GM21367 (cell line): ENCODE results near the gene GABBR1.
"Not testable (repeated sequence)": the region's sequence is repeated elsewhere in the genome, so short reads cannot be mapped to it uniquely, and the experiment has no call there.

Experiments
- ATAC-seq: cut with Tn5 transposase; IDR thresholded peaks from one replicate; pipeline ENCODE4 v1.9.1; 2021; ENCODE audit not compliant: unreplicated experiment

Gene GABBR1

DNA sequence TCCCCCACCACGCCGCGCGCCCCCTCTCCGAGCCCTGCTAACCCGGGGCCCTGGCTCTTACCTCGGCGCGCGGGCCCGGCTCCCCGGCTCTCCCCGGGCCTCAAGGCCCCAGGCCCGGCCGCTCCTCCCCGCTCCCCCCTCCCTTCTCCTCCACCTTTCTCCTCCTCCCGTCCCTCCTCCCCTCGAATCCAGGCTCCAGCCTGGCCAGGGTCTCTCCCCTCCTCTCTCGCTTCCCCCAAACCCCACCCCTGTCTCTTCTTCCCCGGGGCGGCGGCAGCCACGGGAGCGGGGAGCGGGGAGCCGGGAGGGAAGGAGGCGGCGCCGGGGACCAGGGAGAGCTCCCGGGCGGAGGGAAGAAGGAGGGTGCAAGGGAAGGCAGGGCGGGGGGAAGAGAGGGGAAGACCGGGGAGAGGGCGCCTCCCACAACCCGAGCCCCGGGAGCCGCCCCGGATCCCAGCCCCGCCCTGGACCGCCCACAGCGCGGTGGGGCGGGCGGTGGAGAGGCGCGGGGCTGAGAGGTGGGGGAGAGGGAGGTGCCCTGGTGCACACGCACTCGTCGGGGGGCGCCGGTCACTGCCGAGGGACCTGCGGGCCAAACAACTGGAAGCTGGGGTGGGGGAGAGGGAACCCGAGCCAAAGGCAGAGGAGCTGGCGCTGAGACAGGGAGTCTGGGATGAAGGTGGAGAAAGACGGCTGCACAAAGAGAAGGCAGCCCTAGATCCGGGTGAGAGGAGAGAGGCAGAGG is at the start of gene GABBR1:
GABBR1 (minus strand) TSS at position 395 of the 745 bp plus-strand sequence. CDS start 798 bp downstream, outside the sequence.
- ATAC-seq = peak; percentile 61

DNA sequence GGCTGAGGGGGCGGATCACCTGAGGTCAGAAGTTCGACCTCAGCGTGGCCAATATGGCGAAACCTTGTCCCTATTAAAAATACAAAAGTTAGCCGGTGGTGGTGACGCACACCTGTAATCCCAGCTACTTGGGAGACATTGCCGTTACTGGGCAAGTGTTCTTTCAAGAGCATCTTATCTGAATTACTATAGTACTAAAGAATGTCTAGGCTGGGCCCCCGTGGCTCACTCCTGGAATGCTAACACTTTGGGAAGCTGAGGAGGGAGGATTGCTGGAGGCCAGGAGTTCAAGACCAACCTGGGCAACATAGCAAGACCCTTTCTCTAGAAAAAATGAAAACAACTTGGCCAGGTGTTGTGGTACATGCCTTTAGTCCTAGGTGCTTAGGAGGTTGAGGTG is 48.8 kb upstream of the GABBR1 start:
- no peak for ATAC-seq

- no peak for ATAC-seq
These were observed 47.9 kb upstream of the GABBR1 start, which contains the start of gene ZFP57 for GRCh38 chr6:29680904-29681303. ZFP57 (minus strand) TSS chr6:29681152; CDS start chr6:29677003, 4,149 bp downstream.

GRCh38 chr6:29680416-29680815 is 47.4 kb upstream of the GABBR1 start:
- ATAC-seq = no peak

DNA sequence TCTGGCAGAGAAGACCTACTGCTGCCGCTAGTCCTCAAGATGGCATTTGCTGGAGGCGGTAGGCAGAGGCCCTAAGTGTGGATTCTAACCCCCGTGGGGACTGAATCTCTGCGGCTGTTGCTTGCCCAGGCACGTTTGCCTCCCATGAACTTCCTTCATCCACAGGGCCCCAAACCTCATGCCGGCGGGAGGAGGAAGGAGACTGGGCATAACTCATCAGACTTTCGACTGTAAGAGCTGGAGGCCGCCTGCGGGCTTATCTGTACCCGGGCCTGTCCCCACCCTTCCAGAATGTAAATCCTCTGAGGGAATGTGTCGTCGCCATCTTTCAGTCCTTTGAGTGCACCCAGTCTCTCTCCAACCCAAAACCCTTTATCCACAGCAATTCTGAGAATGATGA is 47.0 kb upstream of the GABBR1 start:
- no peak for ATAC-seq

- no peak for ATAC-seq
These were observed 45.1 kb upstream of the GABBR1 start for GRCh38 chr6:29678114-29678513.

DNA sequence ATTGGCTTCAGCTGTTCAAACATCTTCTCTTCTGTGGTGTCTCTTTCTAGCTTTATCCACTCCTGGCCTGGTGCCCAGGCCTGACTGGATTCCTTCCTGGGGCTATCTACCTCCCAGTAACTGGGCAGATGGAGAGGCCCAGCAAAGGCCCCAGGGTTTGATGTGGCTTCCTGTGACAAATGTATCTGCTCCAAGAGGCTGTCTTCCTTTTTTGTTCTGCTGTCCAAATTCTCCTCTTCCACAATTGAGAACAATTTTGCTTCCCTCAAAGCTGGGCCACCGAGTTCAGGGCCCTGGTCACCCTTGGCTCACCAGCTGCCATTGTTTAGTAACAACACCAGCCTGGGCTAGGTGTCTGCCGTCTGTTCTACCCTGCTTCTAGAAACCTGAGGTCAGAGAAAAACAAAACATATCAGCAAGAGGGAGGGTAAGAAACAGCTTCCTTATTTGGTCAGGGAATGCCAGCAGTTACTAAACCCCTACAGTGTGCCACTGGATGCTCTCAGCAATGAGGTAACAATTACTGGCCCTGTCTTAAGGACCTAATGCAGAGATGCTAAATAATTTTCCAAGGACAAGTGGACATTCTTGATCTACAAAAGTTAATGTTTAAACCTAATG is 44.1 kb upstream of the GABBR1 start:
- ATAC-seq = no peak

GRCh38 chr6:29675561-29675960 is 42.6 kb upstream of the GABBR1 start:
- no peak for ATAC-seq

DNA sequence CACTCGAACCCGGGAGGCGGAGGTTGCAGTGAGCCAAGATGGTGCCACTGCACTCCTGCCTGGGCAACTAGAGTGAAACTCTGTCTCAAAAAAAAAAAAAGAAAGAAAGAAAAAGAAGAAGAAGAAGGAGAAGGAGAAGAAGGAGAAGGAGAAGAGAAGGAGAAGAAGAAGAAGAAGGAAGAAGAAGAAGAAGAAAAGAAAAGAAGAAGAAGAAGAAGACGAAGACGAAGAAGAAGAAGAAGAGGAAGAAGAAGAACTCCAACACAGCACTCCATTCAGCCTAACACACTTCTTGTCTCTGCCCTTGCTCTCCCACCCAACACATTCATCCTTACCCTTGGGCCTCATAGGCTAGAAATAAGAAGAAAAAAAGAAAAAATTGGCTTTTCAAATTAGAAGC is 41.0 kb upstream of the GABBR1 start:
- no peak for ATAC-seq

DNA sequence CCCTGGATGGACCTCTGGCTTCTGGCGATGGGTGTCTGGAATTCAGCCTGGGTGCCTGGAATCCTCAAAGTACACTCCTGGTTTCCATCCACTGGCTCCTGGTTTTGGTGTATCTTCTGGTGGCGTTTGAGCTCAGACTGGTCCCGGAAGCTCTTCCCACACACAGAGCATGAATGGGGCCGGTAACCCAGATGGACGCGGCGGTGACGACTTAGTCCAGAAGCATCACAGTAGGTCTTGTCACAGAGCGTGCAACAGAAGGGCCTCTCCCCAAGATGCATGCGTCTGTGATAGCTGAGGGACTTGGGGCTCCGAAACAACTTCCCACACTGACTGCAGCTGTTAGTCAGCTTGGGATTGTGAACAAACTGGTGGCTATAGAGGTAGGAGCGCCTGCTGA is 40.2 kb upstream of the GABBR1 start:
- ATAC-seq = no peak

GRCh38 chr6:29672116-29672515 is 39.1 kb upstream of the GABBR1 start:
- ATAC-seq = not testable (repeated sequence)

- no peak for ATAC-seq
These were observed 38.0 kb upstream of the GABBR1 start for GRCh38 chr6:29671026-29671425.

DNA sequence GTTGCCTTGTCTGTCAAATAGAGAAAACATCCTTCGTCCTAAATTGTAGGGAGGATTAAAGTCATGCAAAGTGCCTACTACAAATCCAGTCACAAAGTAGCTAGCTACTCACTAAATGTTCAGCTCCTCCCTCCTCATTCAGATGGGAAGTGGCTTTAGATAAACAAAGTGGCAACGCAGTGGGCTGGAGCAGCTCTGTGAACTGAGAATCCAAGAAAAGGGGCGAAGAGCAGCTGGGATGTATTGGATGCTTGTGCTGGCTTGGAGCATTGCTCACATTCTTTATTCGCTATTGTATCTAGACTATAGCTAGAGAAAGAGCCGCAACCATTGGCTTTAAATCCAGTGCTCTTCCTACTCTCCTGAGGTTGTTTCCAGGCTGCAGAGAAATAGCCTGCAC is 34.2 kb upstream of the GABBR1 start:
- no peak for ATAC-seq

- ATAC-seq = no peak
These were observed 33.8 kb upstream of the GABBR1 start for GRCh38 chr6:29666826-29667130.

DNA sequence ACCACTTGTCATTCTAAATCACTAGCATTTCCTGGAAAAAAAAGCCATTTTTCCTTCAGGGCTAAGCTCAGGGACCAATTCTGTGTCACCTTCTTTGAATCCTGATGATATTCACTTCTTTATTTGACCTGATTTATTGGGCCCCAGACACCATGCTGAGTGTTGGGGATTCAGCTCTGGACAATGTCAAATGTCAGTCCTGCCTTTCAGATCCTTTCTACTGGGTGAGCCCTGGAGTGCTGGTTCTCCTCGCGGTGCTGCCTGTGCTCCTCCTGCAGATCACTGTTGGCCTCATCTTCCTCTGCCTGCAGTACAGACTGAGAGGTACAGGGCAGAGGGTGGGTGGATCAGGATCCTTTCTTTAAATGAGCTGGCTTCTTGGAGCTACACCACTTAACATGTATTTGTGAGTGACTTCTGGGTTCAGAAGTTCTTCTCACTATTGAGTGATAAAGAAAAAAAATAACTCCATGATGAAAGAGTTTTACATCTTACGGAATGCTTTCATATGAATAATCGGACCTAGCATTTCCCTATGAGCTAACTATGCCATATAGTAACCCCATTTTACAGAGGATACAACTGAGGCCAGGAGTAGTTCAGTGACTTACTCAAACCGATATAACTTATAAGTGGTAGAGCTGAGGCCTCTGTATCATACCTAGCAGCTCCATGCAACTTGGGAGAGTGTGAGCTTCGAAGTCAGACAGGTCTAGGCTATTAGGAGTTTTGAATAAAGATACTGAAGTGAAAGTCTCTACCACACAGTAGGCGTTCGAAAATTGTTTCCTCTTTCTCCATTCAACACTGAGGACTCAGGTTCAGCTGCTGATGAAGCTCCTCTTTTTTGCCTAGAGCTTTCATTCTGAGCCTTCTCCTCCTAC is 33.2 kb upstream of the GABBR1 start:
- ATAC-seq = no peak

DNA sequence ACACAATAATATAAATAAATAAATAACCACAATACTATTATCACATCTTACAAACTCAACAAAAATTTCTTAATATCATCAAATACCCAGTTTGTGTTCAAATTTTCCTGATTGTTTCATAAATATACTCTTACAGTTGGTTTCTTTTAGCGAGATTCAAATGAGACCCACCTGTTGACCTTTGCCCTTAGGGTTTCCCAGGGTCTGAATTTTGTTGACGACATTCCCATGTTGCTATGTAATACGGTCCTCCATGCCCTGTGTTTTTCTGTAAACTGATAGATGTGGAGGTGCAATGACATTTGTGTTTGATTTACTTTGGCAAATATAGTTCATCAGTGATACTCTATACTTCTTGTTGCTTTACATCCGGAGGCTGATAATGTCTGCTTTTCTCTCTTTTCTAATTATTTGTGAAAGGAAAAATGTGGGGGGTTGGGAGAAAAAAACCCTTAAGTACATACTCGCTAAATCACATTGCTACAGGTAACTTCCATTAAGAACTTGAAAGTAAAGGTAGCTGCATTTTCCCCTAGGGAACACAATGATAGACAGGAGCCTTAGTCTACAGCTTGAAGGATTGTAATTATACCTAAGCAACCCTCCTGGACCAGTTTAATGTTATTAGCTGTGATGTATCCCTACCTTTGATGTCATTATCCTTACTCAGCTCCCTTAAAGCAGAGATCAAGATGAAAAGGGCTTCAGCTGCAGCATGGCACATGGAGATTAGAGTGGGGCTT is 30.5 kb upstream of the GABBR1 start:
- no peak for ATAC-seq

GRCh38 chr6:29661502-29662141 is 28.6 kb upstream of the GABBR1 start:
- not testable (repeated sequence) for ATAC-seq

DNA sequence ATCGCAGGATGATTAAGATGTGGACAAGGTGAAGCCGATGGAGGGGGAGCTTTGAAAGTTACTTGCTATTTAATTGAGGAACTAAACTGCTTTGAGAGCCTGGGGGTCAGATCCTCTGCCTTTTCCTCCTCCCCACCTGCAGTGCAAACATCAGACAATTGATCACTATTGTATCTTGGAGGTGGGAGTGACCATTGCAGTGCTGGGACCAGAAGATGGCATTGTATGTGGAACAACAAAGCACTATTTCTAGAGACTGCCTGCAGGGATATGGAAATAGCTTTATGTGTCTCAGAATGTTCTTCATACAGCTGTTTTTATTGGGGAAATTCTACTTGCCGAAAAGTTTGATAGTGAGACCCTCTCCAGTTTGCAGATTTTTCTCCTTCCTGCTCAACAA is 28.1 kb upstream of the GABBR1 start:
- ATAC-seq = no peak

GRCh38 chr6:29656798-29657197 is 23.8 kb upstream of the GABBR1 start, which contains the start of gene MOG:
MOG (plus strand) TSS chr6:29657092; CDS start chr6:29657210, 118 bp downstream.
- no peak for ATAC-seq

GRCh38 chr6:29656157-29656556 is 23.2 kb upstream of the GABBR1 start:
- ATAC-seq = no peak
